GM23248 (cell line): Measurements from ENCODE around the gene NHSL1. TPM values are rescaled to one million over a fixed set of nuclear protein-coding genes. Genes with fewer than 3 reads are reported as not detected.

ENCODE experiments used
- DNase-seq: peaks from one replicate; pipeline ENCODE4 v3.0.0-alpha.2; 2015
- H2AFZ ChIP-seq: fragments of 200-600 bp; sonication (generic); 2 replicates; pipeline ENCODE4 v1.6.1; 2016; ENCODE audit warnings: antibody characterized with exemption
- H3F3A ChIP-seq: fragments of 200-600 bp; sonication (generic); 2 replicates; pipeline ENCODE4 v1.6.1; 2016; ENCODE audit warnings: mild to moderate bottlenecking, antibody characterized with exemption, mixed run types; ENCODE audit not compliant: insufficient read depth
- H3K27ac ChIP-seq: fragments of 200-600 bp; sonication (generic); 2 replicates; pipeline ENCODE4 v1.5.1; 2016; ENCODE audit warnings: mild to moderate bottlenecking
- H3K27me3 ChIP-seq: fragments of 200-600 bp; sonication (generic); replicated peaks from 2 replicates; pipeline ENCODE4 v1.6.1; 2016; ENCODE audit warnings: mild to moderate bottlenecking; ENCODE audit not compliant: insufficient read depth
- H3K36me3 ChIP-seq: fragments of 200-600 bp; sonication (generic); 2 replicates; pipeline ENCODE4 v1.6.1; 2016; ENCODE audit warnings: low read depth, mild to moderate bottlenecking
- H3K4me1 ChIP-seq: fragments of 200-600 bp; sonication (generic); 2 replicates; pipeline ENCODE4 v1.6.1; 2016; ENCODE audit warnings: mild to moderate bottlenecking; ENCODE audit not compliant: insufficient read depth
- H3K4me2 ChIP-seq: fragments of 200-600 bp; sonication (generic); one replicate; pipeline ENCODE4 v1.6.1; 2016; ENCODE audit warnings: mild to moderate bottlenecking; ENCODE audit not compliant: unreplicated experiment
- H3K4me3 ChIP-seq: fragments of 200-600 bp; sonication (generic); 2 replicates; pipeline ENCODE4 v1.5.1; 2016; ENCODE audit warnings: mild to moderate bottlenecking
- H3K79me2 ChIP-seq: fragments of 200-600 bp; sonication (generic); 2 replicates; pipeline ENCODE4 v1.6.1; 2016; ENCODE audit warnings: mild to moderate bottlenecking; ENCODE audit not compliant: insufficient read depth
- H3K9ac ChIP-seq: fragments of 200-600 bp; sonication (generic); 2 replicates; pipeline ENCODE4 v1.6.1; 2016; ENCODE audit warnings: mild to moderate bottlenecking
- H3K9me2 ChIP-seq: fragments of 200-600 bp; sonication (generic); 2 replicates; pipeline ENCODE4 v1.6.1; 2016; ENCODE audit warnings: mixed run types, mild to moderate bottlenecking, moderate library complexity; ENCODE audit not compliant: insufficient read depth
- H3K9me3 ChIP-seq: fragments of 200-600 bp; sonication (generic); one replicate; pipeline ENCODE4 v1.6.1; 2017; ENCODE audit warnings: low read depth
- H4K20me1 ChIP-seq: fragments of 200-600 bp; sonication (generic); 2 replicates; pipeline ENCODE4 v1.6.0; 2016; ENCODE audit not compliant: insufficient read depth
- EZH2 ChIP-seq: fragments of 200-600 bp; sonication (generic); IDR thresholded peaks from 2 replicates; pipeline ENCODE4 v1.6.1; 2018; ENCODE audit warnings: antibody characterized with exemption, mild to moderate bottlenecking; ENCODE audit not compliant: insufficient read depth, poor library complexity, severe bottlenecking
- EZH2phosphoT487 ChIP-seq: fragments of 200-600 bp; sonication (generic); IDR thresholded peaks from 2 replicates; pipeline ENCODE4 v1.6.1; 2018; ENCODE audit warnings: antibody characterized with exemption, moderate library complexity, mild to moderate bottlenecking, low read depth; ENCODE audit not compliant: insufficient read depth
- WGBS, 2 experiments: methylation state at CpG; one replicate each; pipeline ENCODE4 v1.1.6; 2015 to 2017; ENCODE audit warnings: low lambda C conversion rate in 2 of 2, low coverage in 1 of 2; ENCODE audit errors: missing lambda C conversion rate in 2 of 2; 5-methylcytosine and 5-hydroxymethylcytosine counted together
- in situ Hi-C: fragments of 300-500 bp; cut with MboI; formaldehyde crosslinking; loops from 2 replicates; pipeline ENCODE4 v1.15.0; 2020
- polyA plus RNA-seq: library from polyadenylated mRNA; unstranded; fragments of >200 nt; fragmentation: Nextera tagmentation; extraction: Ambion mirVana; gene quantifications from 2 replicates; pipeline ENCODE4 v1.2.1, GENCODE V29; 2016
- total RNA-seq: library from RNA; depleted of rRNA; stranded (reverse); fragments of >200 nt; shearing (Covaris generic); gene quantifications from 2 replicates; pipeline ENCODE4 v1.2.3, GENCODE V29; 2014

The NHSL1 gene
- total and polyA plus RNA-seq, 2 experiments from 2014 or later: 3.3 to 9.4 TPM

DNA sequence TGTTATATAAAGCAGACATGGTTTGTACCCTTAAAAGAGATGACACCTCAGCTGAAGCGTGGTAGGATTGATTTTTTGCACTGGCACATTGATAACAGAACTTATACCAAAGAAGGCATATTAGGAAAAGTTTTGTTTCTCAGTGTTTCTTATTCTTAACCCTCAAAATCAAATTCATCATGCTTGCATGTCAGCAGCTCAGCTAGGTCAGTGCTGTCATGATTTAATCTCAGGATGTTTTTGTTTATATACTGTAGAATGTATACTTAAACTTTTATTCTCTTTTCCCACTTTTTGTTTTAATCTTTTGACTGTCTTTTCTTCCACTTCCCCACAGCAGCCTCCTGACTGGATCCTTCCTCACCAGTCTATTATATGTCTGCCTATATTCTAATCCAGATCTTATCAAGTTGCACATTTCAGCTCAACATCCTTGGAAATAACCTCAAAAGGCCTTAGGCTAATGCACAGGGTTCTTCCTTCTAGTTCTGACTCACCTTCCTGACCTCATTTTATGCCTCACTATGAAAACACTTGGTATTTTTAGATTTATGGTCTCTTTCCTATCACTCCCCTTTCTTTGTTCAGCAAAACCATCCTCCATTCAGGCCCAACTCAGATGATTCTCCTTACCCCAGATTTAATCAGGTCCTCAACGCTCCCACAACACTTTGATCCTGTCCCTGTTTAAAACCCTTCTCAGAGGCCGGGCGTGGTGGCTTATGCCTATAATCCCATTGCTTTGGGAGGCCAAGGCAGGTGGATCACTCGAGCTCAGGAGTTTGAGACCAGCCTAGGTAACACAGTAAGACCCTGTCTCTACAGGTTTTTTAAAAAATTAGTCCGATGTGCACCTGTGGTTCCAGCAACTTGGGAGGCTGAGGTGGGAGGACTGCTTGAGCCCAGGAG, 88.1 kb downstream of the NHSL1 start:
- H3K27me3 ChIP-seq: no peaks in the 10 kb centered on the region
- no peak overlapping the region for H2AFZ ChIP-seq
- peaks cover 27% of the 10 kb centered on the region; the same call in 1 of the 2 replicates for H3K36me3 ChIP-seq
- H3K9me2 ChIP-seq: no peaks in the 10 kb centered on the region
- H4K20me1 ChIP-seq: no peaks in the 10 kb centered on the region
- peaks cover 22% of the 10 kb centered on the region for H3F3A ChIP-seq
- 84 to 85% methylated on average over 6 of the region's 6 CpGs for WGBS, 2 experiments
- H3K4me3 ChIP-seq: no peak overlapping the region
- in situ Hi-C loops: no loop called here
- peak; percentile 85 for DNase-seq
- H3K9ac ChIP-seq: no peak overlapping the region
- H3K27ac ChIP-seq: peak overlapping the region; percentile 24
- H3K4me1 ChIP-seq: peaks cover 24% of the 10 kb centered on the region
- H3K4me2 ChIP-seq: peak overlapping the region; percentile 48
- H3K9me3 ChIP-seq: no peaks in the 10 kb centered on the region
- H3K79me2 ChIP-seq: no peaks in the 10 kb centered on the region
- TF ChIP-seq EZH2 (no peak), EZH2phosphoT487 (no peak)

DNA sequence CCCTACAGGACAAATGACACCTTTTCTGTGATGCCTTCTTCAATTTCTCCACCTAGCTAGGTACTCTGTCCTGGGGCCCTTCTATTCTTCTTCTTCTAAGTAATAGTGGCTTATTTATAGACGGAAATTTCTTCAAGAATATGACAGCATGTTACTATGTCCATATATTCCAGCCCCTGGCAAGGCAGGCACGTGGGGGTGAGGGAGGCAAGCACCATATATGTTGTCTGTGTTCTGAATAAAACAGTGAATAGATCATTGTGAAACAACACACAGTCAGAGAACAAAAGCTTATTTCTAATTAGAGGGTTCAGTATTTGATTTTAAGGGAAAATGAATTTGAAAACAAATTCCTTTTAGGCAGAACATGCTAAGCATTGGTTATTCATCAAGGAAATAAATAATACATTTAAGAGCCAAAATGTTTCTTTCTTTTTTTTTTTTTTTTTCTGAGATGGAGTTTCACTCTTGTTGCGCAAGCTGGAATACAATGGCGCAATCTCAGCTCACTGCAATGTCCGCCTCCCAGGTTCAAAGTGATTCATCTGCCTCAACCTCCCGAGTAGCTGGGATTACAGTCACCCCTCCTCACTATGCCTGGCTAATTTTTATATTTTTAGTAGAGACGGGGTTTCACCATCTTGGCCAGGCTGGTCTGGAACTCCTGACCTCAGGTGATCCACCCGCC, 89.1 kb downstream of the NHSL1 start:
- in situ Hi-C loops: no loop called here
- Histone ChIP-seq H3K4me2 (peak overlapping the region; percentile 48), H3K9ac (no peak overlapping the region), H4K20me1 (no peaks in the 10 kb centered on the region), H3K9me2 (no peaks in the 10 kb centered on the region), H3K9me3 (no peaks in the 10 kb centered on the region), H3K79me2 (no peaks in the 10 kb centered on the region), H3K27me3 (no peaks in the 10 kb centered on the region), H3F3A (peaks cover 22% of the 10 kb centered on the region), H2AFZ (no peak overlapping the region), H3K4me3 (no peak overlapping the region), H3K4me1 (peaks cover 26% of the 10 kb centered on the region), H3K27ac (peak overlapping the region; percentile 24), H3K36me3 (peaks cover 31% of the 10 kb centered on the region; the same call in 1 of the 2 replicates)
- peak; percentile 68 for DNase-seq
- 61 to 64% methylated on average over 8 of the region's 8 CpGs for WGBS, 2 experiments
- TF ChIP-seq EZH2 (no peak), EZH2phosphoT487 (no peak)

DNA sequence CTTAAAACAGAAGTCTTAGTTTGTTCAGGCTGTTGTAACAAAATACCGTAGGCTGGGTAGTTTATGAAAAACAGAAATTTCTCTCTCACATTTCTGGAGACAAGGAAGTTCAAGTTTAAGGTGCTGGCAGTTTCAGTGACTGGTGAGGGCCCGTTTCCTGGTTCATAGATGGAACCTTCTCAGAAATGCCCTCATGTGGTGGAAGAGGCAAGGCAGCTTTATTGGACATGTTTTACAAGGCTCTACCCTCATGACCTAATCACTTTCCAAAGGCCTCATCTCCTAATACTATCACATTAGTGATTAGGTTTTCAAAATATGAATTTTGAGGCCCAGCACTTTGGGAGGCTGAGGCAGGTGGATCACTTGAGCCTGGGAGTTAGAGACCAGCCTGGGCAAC, 92.9 kb downstream of the NHSL1 start:
- H3K4me2 ChIP-seq: no peak overlapping the region
- H3K27ac ChIP-seq: no peak overlapping the region
- no peak overlapping the region for H3K4me3 ChIP-seq
- no peak overlapping the region for H2AFZ ChIP-seq
- peak; percentile 19 for DNase-seq
- peaks cover 24% of the 10 kb centered on the region for H3K4me1 ChIP-seq
- no peak overlapping the region for H3K9ac ChIP-seq
- no peaks in the 10 kb centered on the region for H3K27me3 ChIP-seq
- no peaks in the 10 kb centered on the region for H3K9me2 ChIP-seq
- in situ Hi-C loops: loop anchor here (10.0 kb wide), 1 partner anchor 292 kb away; no protein-coding TSS in a partner anchor
- no peak for TF ChIP-seq EZH2phosphoT487
- no peak for TF ChIP-seq EZH2
- no peaks in the 10 kb centered on the region for H4K20me1 ChIP-seq
- WGBS, 2 experiments: 95 to 98% methylated on average over 2 of the region's 2 CpGs
- no peaks in the 10 kb centered on the region for H3K9me3 ChIP-seq
- no peaks in the 10 kb centered on the region for H3K79me2 ChIP-seq
- peaks cover 8% of the 10 kb centered on the region; the same call in 1 of the 2 replicates for H3K36me3 ChIP-seq
- peaks cover 22% of the 10 kb centered on the region for H3F3A ChIP-seq

DNA sequence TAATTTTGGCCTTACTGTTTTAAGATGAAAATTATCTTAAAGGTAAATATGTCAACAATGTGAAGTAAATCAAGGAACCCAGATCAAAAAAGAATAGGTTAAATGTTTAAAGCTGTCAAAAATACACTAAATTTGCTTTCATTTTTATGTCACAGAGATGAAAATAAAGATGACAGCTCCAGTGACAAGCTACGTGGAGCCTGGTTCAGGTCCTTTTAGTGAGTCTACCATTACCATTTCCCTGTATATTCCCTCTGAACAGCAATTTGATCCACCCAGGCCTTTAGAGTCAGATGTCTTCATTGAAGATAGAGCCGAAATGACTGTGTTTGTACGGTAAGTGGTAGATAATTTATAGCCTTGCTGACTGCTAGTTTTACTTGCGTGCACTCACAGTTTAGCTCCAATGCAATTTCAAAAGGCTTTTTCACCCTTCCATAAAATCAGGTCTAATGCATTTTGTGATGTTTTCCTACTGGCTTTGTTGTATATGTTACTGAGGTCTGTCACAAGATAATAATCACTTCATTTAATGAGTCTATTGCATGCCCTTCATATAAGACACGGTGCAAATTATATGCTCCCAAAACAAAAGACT, 93.4 kb downstream of the NHSL1 start:
- no peaks in the 10 kb centered on the region for H4K20me1 ChIP-seq
- TF ChIP-seq EZH2phosphoT487: no peak
- TF ChIP-seq EZH2: no peak
- H2AFZ ChIP-seq: no peak overlapping the region
- no peak overlapping the region for H3K4me3 ChIP-seq
- DNase-seq: no peak
- in situ Hi-C loops: loop anchor here (10.0 kb wide), 1 partner anchor 291 kb away; no protein-coding TSS in a partner anchor
- H3K27me3 ChIP-seq: no peaks in the 10 kb centered on the region
- H3K36me3 ChIP-seq: peaks cover 8% of the 10 kb centered on the region; the same call in 1 of the 2 replicates
- no peak overlapping the region for H3K4me2 ChIP-seq
- H3K9ac ChIP-seq: no peak overlapping the region
- H3K4me1 ChIP-seq: peaks cover 19% of the 10 kb centered on the region
- no peak overlapping the region for H3K27ac ChIP-seq
- H3K9me3 ChIP-seq: no peaks in the 10 kb centered on the region
- peaks cover 19% of the 10 kb centered on the region for H3F3A ChIP-seq
- no peaks in the 10 kb centered on the region for H3K9me2 ChIP-seq
- no peaks in the 10 kb centered on the region for H3K79me2 ChIP-seq
- WGBS, 2 experiments: 81 to 87% methylated on average over 5 of the region's 5 CpGs
